Transverse colon (tissue), 4 donors: ENCODE results near the gene TBC1D12. TPM values are rescaled to one million over a fixed set of nuclear protein-coding genes. Genes with fewer than 3 reads are reported as not detected.
"Not testable (repeated sequence)": the region's sequence is repeated elsewhere in the genome, so short reads cannot be mapped to it uniquely, and the experiment has no call there.

ENCODE experiments used
- DNase-seq: peaks from one replicate; pipeline ENCODE4 v3.0.0-alpha.2; 2019
- H3K27ac ChIP-seq, 4 donors: fragments of 200-600 bp; sonication (generic); 2 replicates each; pipeline ENCODE4 v1.5.1; 2016 to 2018; ENCODE audit warnings: inconsistent platforms in 4 of 4
- H3K27me3 ChIP-seq: fragments of 200-600 bp; sonication (generic); 2 replicates; pipeline ENCODE4 v1.5.1; 2017; ENCODE audit warnings: inconsistent platforms
- H3K36me3 ChIP-seq, 4 donors: fragments of 200-600 bp; sonication (generic); 2 replicates each; pipeline ENCODE4 v1.5.1; 2017 to 2019; ENCODE audit warnings: inconsistent platforms in 4 of 4
- H3K4me1 ChIP-seq, 4 donors: fragments of 200-600 bp; sonication (generic); 2 replicates each; pipeline ENCODE4 v1.5.1; 2017 to 2020; ENCODE audit warnings: inconsistent platforms in 4 of 4
- H3K4me3 ChIP-seq, 4 donors: fragments of 200-600 bp; sonication (generic); 1 replicate in 1 of 4; 2 replicates in 3 of 4; pipeline versions ENCODE4 v1.5.1 to v1.6.1; 2017 to 2019; ENCODE audit warnings: inconsistent platforms in 4 of 4
- H3K9me3 ChIP-seq, 2 donors: fragments of 200-600 bp; sonication (generic); 2 replicates each; pipeline ENCODE4 v1.5.1; 2017 to 2019; ENCODE audit warnings: inconsistent platforms in 2 of 2
- CTCF ChIP-seq, 5 experiments: fragments of 200-600 bp in 3 of 5; fragments of 450-650 bp in 2 of 5; sonication (generic) in 3 of 5; IDR thresholded peaks; 1 replicate in 2 of 5; 2 replicates in 3 of 5; pipeline ENCODE4 v1.5.1; 2016 to 2017; ENCODE audit warnings: antibody characterized with exemption in 5 of 5, inconsistent platforms in 3 of 5, mild to moderate bottlenecking in 2 of 5, moderate library complexity in 1 of 5
- EP300 ChIP-seq: sonication (generic); formaldehyde crosslinking; IDR thresholded peaks from one replicate; pipeline ENCODE4 v1.6.1; 2017; ENCODE audit warnings: antibody characterized with exemption, low read depth
- POLR2A ChIP-seq: fragments of 450-650 bp; IDR thresholded peaks from one replicate; pipeline ENCODE4 v1.6.1; 2016; ENCODE audit warnings: antibody characterized with exemption, mild to moderate bottlenecking, moderate library complexity
- POLR2AphosphoS5 ChIP-seq, 3 donors: sonication (generic); formaldehyde crosslinking; IDR thresholded peaks; one replicate each; pipeline ENCODE4 v1.6.1; 2016; ENCODE audit warnings: antibody characterized with exemption in 3 of 3
- WGBS, 2 donors: methylation state at CpG; one replicate each; pipeline ENCODE4 v1.1.5; 2018; ENCODE audit warnings: low coverage in 1 of 2; 5-methylcytosine and 5-hydroxymethylcytosine counted together
- in situ Hi-C, 4 donors: fragments of 200-750 bp; cut with MboI; loops; one replicate each; pipeline versions ENCODE4 v1.15.0 to v1.15.1; 2017; ENCODE audit warnings: low sequenced_read_pairs in 3 of 4, low pct_ligation_motif_present in 1 of 4, low pct_unique_long_range_greater_than_20kb in 1 of 4
- intact Hi-C: fragments of 100-400 bp; cut with DNase I; formaldehyde crosslinking; loops from one replicate; pipeline ENCODE4 v1.15.1; 2023; ENCODE audit warnings: low total_unique reads
- total RNA-seq, 4 donors: library from RNA; depleted of rRNA; stranded (reverse); fragments of >200 nt; gene quantifications; one replicate each; pipeline ENCODE4 v1.1.0, GENCODE V29; 2016

TBC1D12 gene
- total RNA-seq, 4 donors from 2014 or later: 27.2 to 58.0 (median 38.0) TPM

DNA sequence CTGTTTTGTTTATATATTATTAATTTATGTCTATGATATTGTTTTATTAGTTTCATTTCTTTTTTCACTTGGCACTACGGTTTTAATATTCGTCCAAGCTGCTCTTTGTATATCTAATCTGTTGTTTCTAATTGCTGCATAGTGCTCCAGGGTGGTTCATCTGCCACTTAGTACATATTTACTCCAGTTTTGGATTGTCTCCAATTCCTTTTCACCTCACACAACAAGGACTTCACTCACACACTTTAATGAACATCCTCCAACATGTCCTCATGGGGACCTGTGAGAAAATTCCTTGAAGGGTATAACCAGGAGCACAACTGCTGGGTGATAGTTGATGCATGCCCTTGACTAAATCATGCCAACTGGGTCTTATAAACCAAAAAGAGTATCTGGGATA is 25.5 kb upstream of the TBC1D12 start:
- in situ Hi-C loops (no loop called here), intact Hi-C loops (no loop called here)
- DNase-seq: no peak
- Histone ChIP-seq H3K27ac (no peak overlapping the region), H3K4me1 (peaks cover 0 to 5% (median 0%) of the 10 kb centered on the region in 4 donors), H3K9me3 (no peaks in the 10 kb centered on the region), H3K36me3 (no peaks in the 10 kb centered on the region), H3K4me3 (no peak overlapping the region), H3K27me3 (peaks cover 7% of the 10 kb centered on the region)
- no peak for TF ChIP-seq CTCF (IDR thresholded peaks at IDR 0.05)
- no peak for TF ChIP-seq POLR2A
- TF ChIP-seq EP300: no peak
- no peak for TF ChIP-seq POLR2AphosphoS5 (IDR thresholded peaks at IDR 0.05)
- 50% methylated on average over 2 of the region's 2 CpGs for WGBS, 2 donors

- no peak overlapping the region for H3K4me3 ChIP-seq
- 61 to 92% methylated on average over 2 of the region's 2 CpGs for WGBS, 2 donors
- H3K9me3 ChIP-seq: no peaks in the 10 kb centered on the region
- intact Hi-C loops: no loop called here
- H3K36me3 ChIP-seq: no peaks in the 10 kb centered on the region
- in situ Hi-C loops: no loop called here
- peaks cover 0 to 28% (median 12%) of the 10 kb centered on the region in 4 donors for H3K4me1 ChIP-seq
- no peak for TF ChIP-seq POLR2AphosphoS5 (IDR thresholded peaks at IDR 0.05)
- H3K27me3 ChIP-seq: no peaks in the 10 kb centered on the region
- no peak for DNase-seq
- H3K27ac ChIP-seq: peak overlapping the region in 2 of 4 donors; percentile 41 to 67
These were observed 18.8 kb upstream of the TBC1D12 start for GRCh38 chr10:94383530-94383929.

- H3K36me3 ChIP-seq, H3K4me3 ChIP-seq, in situ Hi-C loops, H3K27me3 ChIP-seq, intact Hi-C loops, H3K9me3 ChIP-seq, DNase-seq: not testable (repeated sequence)
- Histone ChIP-seq H3K4me1 (peaks cover 0 to 28% (median 12%) of the 10 kb centered on the region in 4 donors), H3K27ac (peak overlapping the region in 1 of 4 donors; percentile 21)
- WGBS, 2 donors: 81 to 100% methylated on average over 2 to 3 of the region's 3 CpGs
These were observed 16.6 kb upstream of the TBC1D12 start for GRCh38 chr10:94385733-94386132.

DNA sequence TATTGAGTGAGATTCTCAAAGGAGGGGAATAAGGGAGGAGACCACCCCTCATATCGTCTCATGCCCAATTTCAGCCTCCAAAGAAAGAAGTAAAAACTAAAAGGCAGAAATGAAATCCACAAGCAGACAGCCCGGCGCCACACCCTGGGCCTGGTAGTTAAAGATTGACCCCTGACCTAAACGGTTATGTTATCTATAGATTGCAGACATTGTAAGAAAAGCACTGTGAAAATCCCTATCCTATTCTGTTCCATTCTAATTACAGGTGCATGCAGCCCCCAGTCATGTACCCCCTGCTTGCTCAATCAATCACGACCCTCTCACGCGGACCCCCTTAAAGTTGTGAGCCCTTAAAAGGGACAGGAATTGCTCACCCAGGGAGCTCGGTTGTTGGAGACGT is 10.2 kb upstream of the TBC1D12 start:
- H3K4me3 ChIP-seq, in situ Hi-C loops, H3K9me3 ChIP-seq, intact Hi-C loops, H3K27me3 ChIP-seq, H3K27ac ChIP-seq, H3K36me3 ChIP-seq, DNase-seq: not testable (repeated sequence)
- 71 to 76% methylated on average over 9 of the region's 9 CpGs for WGBS, 2 donors
- peaks cover 0 to 15% (median 5%) of the 10 kb centered on the region in 4 donors for H3K4me1 ChIP-seq

DNA sequence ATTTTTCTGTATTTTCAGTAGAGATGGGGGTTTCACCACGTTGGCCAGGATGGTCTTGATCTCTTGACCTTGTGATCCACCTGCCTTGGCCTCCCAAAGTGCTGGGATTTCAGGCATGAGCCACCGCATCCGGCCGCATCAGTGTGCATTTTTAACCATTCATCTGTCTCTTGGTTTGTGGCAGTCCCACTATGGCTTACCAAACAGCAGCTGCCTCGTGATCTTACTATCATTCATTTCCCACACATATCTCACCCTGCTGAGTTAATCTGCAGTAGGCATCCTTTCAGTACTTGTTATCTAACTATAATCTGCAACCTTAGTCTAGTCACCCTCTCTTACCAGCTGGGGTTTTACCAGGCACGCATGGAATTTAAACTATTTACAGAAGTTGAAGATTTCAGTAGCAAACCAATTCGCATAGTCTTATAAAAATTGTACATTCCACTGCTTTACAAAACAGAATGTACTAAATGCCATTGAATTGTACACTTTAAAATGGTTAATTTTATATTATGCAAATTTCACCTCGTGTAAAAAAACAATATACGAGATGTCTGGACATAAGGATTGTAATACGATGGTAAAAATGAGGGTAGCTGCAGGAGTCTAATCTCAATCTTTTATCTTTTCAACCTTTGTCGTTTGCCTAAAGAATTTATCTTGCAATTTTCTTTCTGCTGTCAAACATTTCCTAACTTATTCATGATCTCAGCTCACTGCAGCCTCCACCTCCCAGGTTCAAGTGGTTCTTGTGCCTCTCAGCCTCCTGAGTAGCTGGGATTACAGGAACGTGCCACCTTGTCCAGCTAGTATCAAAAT is 4.6 kb upstream of the TBC1D12 start:
- Histone ChIP-seq H3K4me1 (peaks cover 0 to 4% (median 0%) of the 10 kb centered on the region in 4 donors), H3K4me3 (no peak overlapping the region), H3K27me3 (no peaks in the 10 kb centered on the region), H3K9me3 (no peaks in the 10 kb centered on the region), H3K27ac (no peak overlapping the region), H3K36me3 (no peaks in the 10 kb centered on the region)
- WGBS, 2 donors: 66 to 69% methylated on average over 7 to 12 of the region's 12 CpGs
- intact Hi-C loops: no loop called here
- in situ Hi-C loops: no loop called here
- no peak for DNase-seq
- TF ChIP-seq POLR2A (no peak), POLR2AphosphoS5 (IDR thresholded peaks at IDR 0.05) (no peak), CTCF (IDR thresholded peaks at IDR 0.05) (no peak), EP300 (no peak)
